GM12873 (cell line): Measurements from ENCODE around the gene GALNT10.

Source experiments
- TF ChIP-seq, protein P1 (sequence below): IDR thresholded peaks from 2 replicates; pipeline ENCODE4 v1.5.1; 2012; ENCODE audit warnings: low read depth, mild to moderate bottlenecking, moderate library complexity, low read length, control low read depth; ENCODE audit not compliant: insufficient read depth; ENCODE audit errors: missing control alignments

The GALNT10 gene

DNA sequence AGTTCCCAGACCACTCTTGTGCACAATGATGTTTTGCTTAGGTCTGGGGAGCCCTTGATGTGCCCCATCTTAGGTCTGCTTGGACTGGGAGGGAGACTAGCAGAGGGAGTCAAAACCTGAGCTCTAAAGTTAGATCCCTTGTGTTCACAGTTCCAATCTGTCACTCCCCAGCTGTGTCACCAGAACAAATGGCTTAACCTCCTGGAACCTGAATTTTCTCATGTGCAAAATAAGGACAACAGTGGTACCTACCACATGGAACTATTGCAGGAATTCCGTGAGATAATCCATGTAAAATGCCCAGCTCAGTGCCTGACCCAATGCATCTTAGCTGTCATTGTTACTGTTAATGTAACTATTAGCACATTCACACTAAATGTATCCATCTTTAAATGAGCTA lies 45.5 kb downstream of the GALNT10 start:
- TF ChIP-seq, protein P1, sequence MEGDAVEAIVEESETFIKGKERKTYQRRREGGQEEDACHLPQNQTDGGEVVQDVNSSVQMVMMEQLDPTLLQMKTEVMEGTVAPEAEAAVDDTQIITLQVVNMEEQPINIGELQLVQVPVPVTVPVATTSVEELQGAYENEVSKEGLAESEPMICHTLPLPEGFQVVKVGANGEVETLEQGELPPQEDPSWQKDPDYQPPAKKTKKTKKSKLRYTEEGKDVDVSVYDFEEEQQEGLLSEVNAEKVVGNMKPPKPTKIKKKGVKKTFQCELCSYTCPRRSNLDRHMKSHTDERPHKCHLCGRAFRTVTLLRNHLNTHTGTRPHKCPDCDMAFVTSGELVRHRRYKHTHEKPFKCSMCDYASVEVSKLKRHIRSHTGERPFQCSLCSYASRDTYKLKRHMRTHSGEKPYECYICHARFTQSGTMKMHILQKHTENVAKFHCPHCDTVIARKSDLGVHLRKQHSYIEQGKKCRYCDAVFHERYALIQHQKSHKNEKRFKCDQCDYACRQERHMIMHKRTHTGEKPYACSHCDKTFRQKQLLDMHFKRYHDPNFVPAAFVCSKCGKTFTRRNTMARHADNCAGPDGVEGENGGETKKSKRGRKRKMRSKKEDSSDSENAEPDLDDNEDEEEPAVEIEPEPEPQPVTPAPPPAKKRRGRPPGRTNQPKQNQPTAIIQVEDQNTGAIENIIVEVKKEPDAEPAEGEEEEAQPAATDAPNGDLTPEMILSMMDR = no peak

DNA sequence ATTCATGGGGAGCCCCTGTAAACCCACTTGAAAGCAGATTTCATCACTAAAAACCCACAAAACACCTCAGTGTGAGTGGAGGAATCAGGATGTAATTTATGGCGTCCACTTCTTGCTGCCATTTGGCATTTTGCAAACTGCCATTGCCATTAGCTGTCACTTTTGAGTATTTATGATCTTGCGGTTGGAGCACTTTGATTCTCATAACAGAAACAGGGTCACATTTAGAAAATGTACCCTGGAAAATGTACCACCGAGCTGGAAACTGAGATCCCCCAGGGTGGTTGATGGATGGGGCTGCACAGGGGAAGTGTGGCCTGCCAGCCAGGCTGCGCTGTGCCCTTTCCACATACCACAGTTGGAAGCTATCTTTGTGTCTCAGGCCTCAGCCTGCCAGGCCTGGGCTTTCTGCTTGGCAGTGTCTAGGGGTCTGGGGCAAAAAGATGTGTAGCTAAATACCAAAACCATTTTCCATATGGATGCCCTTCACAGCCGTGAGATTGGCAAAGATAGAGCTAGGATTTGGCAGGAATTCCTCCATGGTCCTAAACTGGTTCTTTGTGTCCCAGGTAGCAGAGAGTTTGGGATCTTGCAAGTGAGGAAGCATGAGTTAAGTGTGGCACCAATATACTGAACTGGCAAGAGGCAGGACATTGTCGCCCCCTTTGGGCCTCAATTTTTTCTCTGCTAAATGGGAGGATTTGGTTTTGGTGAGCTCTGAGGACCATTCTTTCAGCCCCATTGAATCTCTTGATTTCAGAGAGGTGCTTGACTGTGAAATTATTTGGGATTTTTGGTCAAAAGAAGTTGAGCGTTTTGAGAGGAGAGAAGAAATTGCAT lies 46.2 kb downstream of the GALNT10 start:
- TF ChIP-seq, protein P1 = peak; percentile 30

DNA sequence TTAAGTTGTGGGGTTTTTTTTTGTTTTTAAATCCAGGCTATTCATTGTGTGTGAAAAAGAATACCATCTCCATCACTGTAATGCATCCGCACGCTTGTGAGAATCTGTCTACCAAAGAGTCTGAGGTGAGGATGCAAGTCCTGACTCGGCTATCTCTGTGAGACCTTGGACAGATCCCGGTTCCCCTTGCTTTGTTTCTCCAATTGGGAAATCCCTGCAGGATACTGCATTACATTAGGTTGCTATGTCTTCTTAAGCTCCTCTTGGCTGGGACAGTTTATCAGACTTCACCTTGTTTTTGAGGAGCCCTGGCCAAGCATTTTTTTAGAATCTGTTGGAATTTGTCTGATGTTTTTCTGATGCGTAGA lies 46.8 kb downstream of the GALNT10 start:
- TF ChIP-seq, protein P1 = no peak

DNA sequence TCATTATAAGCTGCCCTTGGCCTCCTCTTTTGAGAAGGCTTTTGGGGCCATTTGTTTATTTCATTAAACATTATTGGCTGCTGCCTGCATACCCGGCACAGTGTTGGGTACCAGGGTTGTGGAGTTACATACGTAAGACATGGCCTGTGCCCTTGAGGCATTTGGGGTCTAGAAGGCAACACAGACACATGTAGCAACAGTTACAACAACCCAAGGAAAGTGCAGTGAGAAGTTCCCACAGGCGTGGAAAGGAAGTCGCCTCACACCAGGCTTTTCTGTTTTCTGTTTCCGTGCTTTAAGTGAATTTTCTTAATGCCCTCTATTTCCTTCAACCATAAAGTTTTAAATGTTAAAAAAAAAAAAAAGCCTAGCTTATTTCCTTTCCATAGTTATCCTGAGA lies 47.4 kb downstream of the GALNT10 start:
- TF ChIP-seq, protein P1 = no peak

DNA sequence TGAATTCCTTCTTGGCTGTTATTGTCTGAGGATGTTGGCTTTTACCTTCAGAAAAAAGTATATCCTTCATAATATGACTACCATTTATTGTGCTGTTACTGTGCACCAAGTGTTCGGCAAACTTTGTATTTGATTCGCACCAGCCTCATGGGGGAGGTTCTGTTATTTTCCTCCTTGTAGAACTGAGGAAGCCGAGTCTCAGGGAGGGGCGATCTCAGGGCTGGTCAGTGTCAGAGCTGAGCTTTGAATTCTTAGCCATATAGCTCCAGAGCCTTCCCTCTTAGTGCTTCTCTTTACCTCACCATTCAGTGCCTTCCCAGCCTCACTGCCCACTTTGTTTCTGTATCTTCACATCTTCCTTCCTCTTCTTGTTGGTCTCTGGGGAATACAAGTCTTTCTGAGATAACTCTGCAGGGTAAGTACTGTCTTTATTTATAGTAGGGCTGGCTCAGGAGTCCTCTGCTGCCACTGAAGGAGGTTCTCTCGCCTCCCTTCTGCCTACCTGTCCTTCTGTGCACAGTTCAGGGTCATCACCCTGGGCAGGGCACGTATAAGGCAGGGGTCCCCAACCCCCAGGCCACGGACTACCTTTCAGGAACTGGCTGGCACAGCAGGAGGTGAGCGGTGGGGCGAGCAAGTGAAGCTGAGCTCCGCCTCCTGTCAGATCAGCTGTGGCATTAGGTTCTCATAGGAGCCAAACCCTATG lies 48.4 kb downstream of the GALNT10 start:
- TF ChIP-seq, protein P1 = no peak

DNA sequence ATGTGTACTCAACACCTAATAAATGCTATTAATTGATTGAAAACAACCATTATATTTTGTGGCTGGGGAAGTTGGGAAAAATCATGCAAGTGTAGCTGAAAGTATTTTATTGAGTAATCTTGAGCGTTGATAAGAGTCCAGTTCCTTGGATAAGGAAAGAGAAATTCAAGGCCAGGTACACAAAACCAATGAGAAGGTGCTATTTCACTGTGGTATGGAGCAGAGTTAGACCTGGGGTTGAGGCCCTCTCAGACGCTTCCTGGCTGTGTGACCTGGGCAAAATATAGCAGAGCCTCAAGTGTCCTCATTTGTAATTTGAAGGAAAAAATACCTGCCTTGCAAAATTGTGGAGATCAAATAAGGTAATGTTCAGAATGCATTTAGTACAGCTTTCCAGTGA lies 50.1 kb downstream of the GALNT10 start:
- TF ChIP-seq, protein P1 = no peak

DNA sequence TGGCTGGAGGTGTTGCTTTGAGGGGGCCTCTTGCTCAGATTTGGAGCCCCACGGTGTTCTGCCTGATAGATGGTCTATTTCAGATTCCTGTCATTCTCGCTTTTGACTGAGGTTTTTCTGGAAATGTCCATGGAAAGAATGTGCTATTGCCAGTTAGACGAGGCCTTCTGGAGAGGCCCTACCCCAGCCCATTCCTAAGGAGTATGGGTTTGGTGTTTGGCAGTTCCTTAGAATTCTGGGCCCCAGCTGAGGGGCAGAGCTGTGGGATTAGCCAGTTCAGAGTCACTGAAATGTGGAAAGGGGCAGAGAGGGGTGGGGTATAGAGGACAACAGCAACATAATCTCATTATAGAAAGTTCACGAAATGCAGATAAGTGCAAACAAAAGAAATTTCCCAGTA lies 50.5 kb downstream of the GALNT10 start:
- TF ChIP-seq, protein P1 = no peak
